Mucosa of descending colon (tissue), 3 donors: ENCODE measurements around the gene MXD3. TPM values are rescaled to one million over a fixed set of nuclear protein-coding genes. Genes with fewer than 3 reads are reported as not detected.
A peak's percentile ranks its signal among the peaks of the same experiment; 100 is the strongest.
"Not testable (repeated sequence)": the region's sequence is repeated elsewhere in the genome, so short reads cannot be mapped to it uniquely, and the experiment has no call there.

ENCODE experiments used
- ATAC-seq: fragments of 200-7000 bp; cut with Tn5 transposase; one replicate; pipeline ENCODE4 v1.9.1; 2020; ENCODE audit warnings: mild to moderate bottlenecking, moderate library complexity
- DNase-seq, 3 donors: peaks; one replicate each; pipeline ENCODE4 v3.0.0-alpha.2; 2020
- H3K36me3 ChIP-seq: fragments of 200-600 bp; one replicate; pipeline ENCODE4 v1.8.0; 2021; ENCODE audit warnings: low read depth, mild to moderate bottlenecking
- H3K4me1 ChIP-seq: fragments of 200-600 bp; one replicate; pipeline ENCODE4 v1.8.0; 2021; ENCODE audit warnings: low read depth, mild to moderate bottlenecking
- H3K4me3 ChIP-seq: fragments of 200-600 bp; one replicate; pipeline ENCODE4 v1.8.0; 2021; ENCODE audit warnings: mild to moderate bottlenecking
- H3K9me3 ChIP-seq: fragments of 200-600 bp; one replicate; pipeline ENCODE4 v1.8.0; 2021; ENCODE audit warnings: mild to moderate bottlenecking
- CTCF ChIP-seq: fragments of 200-600 bp; IDR thresholded peaks from one replicate; pipeline ENCODE4 v1.8.0; 2022; ENCODE audit warnings: antibody characterized with exemption, mild to moderate bottlenecking
- intact Hi-C, 2 donors: fragments of 100-400 bp; cut with DNase I in 1 of 2; cut with micrococcal nuclease in 1 of 2; formaldehyde crosslinking; loops; one replicate each; pipeline versions ENCODE4 v1.11.0 to v1.11.1; 2022; cut with DNase I, micrococcal nuclease
- total RNA-seq, 3 donors: library from RNA; stranded (reverse); fragmentation: NEBNext Ultra II Directional in 2 of 3; extraction: Animal tissue kit (Norgen Biotek cat#: 25700) in 2 of 3; gene quantifications; one replicate each; pipeline versions ENCODE4 v1.2.1 to v1.2.4, GENCODE V29; 2021 to 2023
- donor health status: DM: no; HTN: no; CAD: no; lungs with moderate emphysema.
- donor health status: DM: no; HTN: no; CAD: no.
- donor health status: DM: no; HTN: yes; CAD: no.

Gene MXD3
- total RNA-seq, 3 donors from 2014 or later, result 10.3 to 19.4 (median 10.9) TPM

- DNase-seq, result peak in 1 of 3 donors; percentile 7
- Histone ChIP-seq H3K4me1 (peaks cover 27% of the 10 kb centered on the region), H3K9me3 (no peaks in the 10 kb centered on the region), H3K36me3 (peaks cover 5% of the 10 kb centered on the region), H3K4me3 (no peak overlapping the region)
- ATAC-seq, result no peak
- no peak for TF ChIP-seq CTCF
- intact Hi-C loops, result no loop called here
Observed at GRCh38 chr5:177349762-177350161, 38.1 kb upstream of the MXD3 start.

DNA sequence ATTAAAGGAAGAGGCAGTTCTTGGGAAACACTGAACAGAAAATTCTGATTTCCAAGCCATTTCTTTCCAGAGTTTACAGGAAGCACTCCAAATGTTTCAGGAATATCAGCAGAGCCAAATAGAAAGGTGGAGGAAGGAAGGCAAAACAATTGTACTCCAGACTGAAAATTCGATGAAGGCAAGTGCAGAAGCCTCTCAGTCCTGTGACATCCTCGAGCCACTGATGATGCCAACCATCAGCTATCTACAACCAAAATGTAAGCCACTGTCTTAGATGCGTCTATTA, 37.6 kb upstream of the MXD3 start:
- no peak for TF ChIP-seq CTCF
- H3K4me1 ChIP-seq, result peaks cover 27% of the 10 kb centered on the region
- peaks cover 5% of the 10 kb centered on the region for H3K36me3 ChIP-seq
- DNase-seq, result no peak
- intact Hi-C loops, result no loop called here
- H3K4me3 ChIP-seq, result no peak overlapping the region
- ATAC-seq, result no peak
- H3K9me3 ChIP-seq, result no peaks in the 10 kb centered on the region

DNA sequence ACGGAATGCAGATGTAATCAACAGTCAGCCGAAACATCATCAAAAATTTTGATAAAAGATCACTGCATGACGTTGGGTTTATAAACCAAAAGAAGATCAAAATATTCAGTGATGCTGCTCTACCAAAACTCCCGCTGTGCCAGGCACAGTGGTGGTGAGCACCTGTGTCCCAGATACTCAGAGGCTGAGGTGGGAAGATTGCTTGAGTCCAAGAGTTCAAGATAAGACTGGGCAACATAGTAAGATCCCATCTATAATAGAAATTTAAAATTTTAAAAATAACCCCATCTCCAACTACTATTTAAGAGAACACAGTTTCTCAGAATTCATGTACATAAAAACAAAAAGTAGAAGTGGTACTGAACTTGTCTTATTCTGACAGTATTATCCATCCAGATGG, 36.0 kb upstream of the MXD3 start:
- intact Hi-C loops, result no loop called here
- no peaks in the 10 kb centered on the region for H3K9me3 ChIP-seq
- no peak for TF ChIP-seq CTCF
- ATAC-seq (no peak), DNase-seq (no peak)
- peaks cover 5% of the 10 kb centered on the region for H3K36me3 ChIP-seq
- H3K4me3 ChIP-seq, result no peak overlapping the region
- peaks cover 27% of the 10 kb centered on the region for H3K4me1 ChIP-seq

DNA sequence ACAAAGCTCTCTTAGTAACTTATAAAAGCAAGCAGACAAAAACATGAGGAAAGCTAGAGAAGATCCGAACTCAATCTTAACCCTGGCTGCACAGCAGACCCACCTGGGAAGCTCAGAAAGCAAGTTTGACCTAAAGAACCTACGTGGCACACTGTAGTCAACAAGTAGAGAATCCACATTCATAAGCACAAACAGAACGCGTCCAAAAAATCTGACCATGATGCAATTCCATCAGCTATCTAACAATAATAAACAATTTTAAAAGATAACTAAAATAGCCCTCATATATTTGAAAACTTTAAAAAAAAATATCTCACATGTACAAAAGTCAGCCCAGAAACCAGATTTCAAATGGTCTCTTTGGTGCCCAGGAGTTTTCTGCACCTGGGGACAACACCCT, 35.1 kb upstream of the MXD3 start:
- no peak overlapping the region for H3K4me3 ChIP-seq
- H3K4me1 ChIP-seq, result peaks cover 25% of the 10 kb centered on the region
- no peak for ATAC-seq
- intact Hi-C loops, result no loop called here
- H3K36me3 ChIP-seq, result peaks cover 4% of the 10 kb centered on the region
- no peaks in the 10 kb centered on the region for H3K9me3 ChIP-seq
- no peak for TF ChIP-seq CTCF
- no peak for DNase-seq

GRCh38 chr5:177344891-177345290, 33.2 kb upstream of the MXD3 start:
- no peak for TF ChIP-seq CTCF
- DNase-seq (peak in 1 of 3 donors; percentile 3), ATAC-seq (no peak)
- Histone ChIP-seq H3K4me1 (peaks cover 13% of the 10 kb centered on the region), H3K4me3 (no peak overlapping the region), H3K9me3 (no peaks in the 10 kb centered on the region), H3K36me3 (no peaks in the 10 kb centered on the region)
- intact Hi-C loops, result no loop called here

DNA sequence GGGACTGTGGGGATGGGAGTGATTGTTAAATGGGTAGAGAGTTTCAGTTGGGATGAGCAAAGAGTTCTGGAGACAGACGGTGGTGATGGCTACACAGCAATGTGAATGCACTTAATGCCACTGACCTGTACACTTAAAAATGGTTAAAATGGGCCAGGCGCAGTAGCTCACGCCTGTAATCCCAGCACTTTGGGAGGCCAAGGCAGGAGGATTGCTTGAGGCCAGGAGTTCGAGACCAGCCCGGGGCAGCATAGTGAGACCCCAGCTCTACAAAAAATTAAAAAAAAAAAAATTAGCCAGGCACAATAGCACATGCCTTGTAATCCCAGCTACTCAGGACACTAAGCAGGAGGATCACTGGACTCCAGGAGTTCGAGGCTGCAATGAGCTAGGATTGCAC, 32.1 kb upstream of the MXD3 start:
- peak in 1 of 3 donors; percentile 3 for DNase-seq
- TF ChIP-seq CTCF, result no peak
- Histone ChIP-seq H3K36me3 (no peaks in the 10 kb centered on the region), H3K9me3 (no peaks in the 10 kb centered on the region), H3K4me1 (peaks cover 2% of the 10 kb centered on the region), H3K4me3 (no peak overlapping the region)
- no peak for ATAC-seq
- intact Hi-C loops, result no loop called here

GRCh38 chr5:177343000-177343399, 31.3 kb upstream of the MXD3 start:
- H3K4me3 ChIP-seq, H3K9me3 ChIP-seq, intact Hi-C loops, H3K4me1 ChIP-seq, H3K36me3 ChIP-seq, ATAC-seq: not testable (repeated sequence)
- peak in 1 of 3 donors; percentile 4 for DNase-seq
